SK-N-SH (cell line): ENCODE results near the gene YBX2.

ENCODE experiments used
- CTCF ChIP-seq: fragments of 200-600 bp; sonication (generic); IDR thresholded peaks from 2 replicates; pipeline ENCODE4 v1.6.1; 2017; ENCODE audit warnings: antibody characterized with exemption, mild to moderate bottlenecking, moderate library complexity
- MAX ChIP-seq: IDR thresholded peaks from 2 replicates; pipeline ENCODE4 v1.4.0; 2012; ENCODE audit warnings: low read depth
- MEF2A ChIP-seq: IDR thresholded peaks from 2 replicates; pipeline ENCODE4 v1.4.0; 2012; ENCODE audit warnings: low read depth, borderline replicate concordance
- RAD21 ChIP-seq: IDR thresholded peaks from 2 replicates; pipeline ENCODE4 v1.6.1; 2012; ENCODE audit warnings: mild to moderate bottlenecking, low read length
- RCOR1 ChIP-seq: fragments of 150-350 bp; IDR thresholded peaks from 2 replicates; pipeline ENCODE4 v1.6.1; 2017; ENCODE audit warnings: antibody characterized with exemption, low read length
- REST ChIP-seq: IDR thresholded peaks from 2 replicates; pipeline ENCODE4 v1.6.1; 2012; ENCODE audit warnings: mild to moderate bottlenecking, low read depth, low read length, moderate library complexity

- TF ChIP-seq RCOR1 (no peak), REST (no peak), MEF2A (no peak), CTCF (no peak), MAX (no peak), RAD21 (no peak)
Measured at GRCh38 chr17:7343250-7343649, 48.8 kb upstream of the YBX2 start.
